Activated CD8-positive, alpha-beta memory T cell treated with anti-CD3 and anti-CD28 coated beads, Interleukin-2, amount 10 ng/mL, durations not matched to agents 7 days and 5 days (primary cell): ENCODE data around the gene RUNX2. TPM values are rescaled to one million over a fixed set of nuclear protein-coding genes. Genes with fewer than 3 reads are reported as not detected.

ENCODE experiments used
- ATAC-seq: fragments of 150-1000 bp; cut with Tn5 transposase; one replicate; pipeline ENCODE4 v1.10.0; 2021; ENCODE audit warnings: moderate library complexity
- CTCF ChIA-PET: fragments of 350-600 bp; sonication (Branson Sonifier 250); formaldehyde crosslinking; loops from one replicate; lab custom pipeline; 2021; ENCODE audit warnings: antibody characterized with exemption; lab: Charles Lee
- DNase-seq: peaks from one replicate; pipeline ENCODE4 v3.0.0-alpha.2; 2020
- H3K27ac Mint-ChIP-seq: one replicate; pipeline ENCODE4 v1.8.0; 2021; ENCODE audit warnings: mild to moderate bottlenecking, mixed read lengths
- H3K27me3 Mint-ChIP-seq: one replicate; pipeline ENCODE4 v1.8.0; 2021; ENCODE audit warnings: mixed read lengths
- H3K36me3 Mint-ChIP-seq: one replicate; pipeline ENCODE4 v1.8.0; 2021; ENCODE audit warnings: mild to moderate bottlenecking, mixed read lengths
- H3K4me1 Mint-ChIP-seq: one replicate; pipeline ENCODE4 v1.8.0; 2021; ENCODE audit warnings: mixed read lengths
- H3K4me3 Mint-ChIP-seq: one replicate; pipeline ENCODE4 v1.8.0; 2021; ENCODE audit warnings: mild to moderate bottlenecking, moderate library complexity, mixed read lengths
- H3K9me3 Mint-ChIP-seq: one replicate; pipeline ENCODE4 v1.8.0; 2022; ENCODE audit warnings: low read depth, mixed read lengths
- total RNA-seq, 2 experiments: library from RNA; stranded (reverse); gene quantifications; one replicate each; pipeline ENCODE4 v1.2.3, GENCODE V29; 2021

The RUNX2 gene
- total RNA-seq, 2 experiments from 2014 or later = 9.3 to 19.9 TPM

GRCh38 chr6:45563041-45563440, 234.9 kb downstream of the RUNX2 start:
- Mint-ChIP-seq H3K27me3 (peaks cover 5% of the 10 kb centered on the region), H3K9me3 (peaks cover 8% of the 10 kb centered on the region), H3K4me1 (peaks cover 7% of the 10 kb centered on the region), H3K36me3 (peaks cover 6% of the 10 kb centered on the region), H3K4me3 (no peak overlapping the region), H3K27ac (no peak overlapping the region)
- DNase-seq (no peak), ATAC-seq (no peak)
- CTCF ChIA-PET = interaction anchor here (0.6 to 0.7 kb wide), 2 partner anchors 14 to 16 kb away, joined by 3 read pairs; no protein-coding TSS in a partner anchor

GRCh38 chr6:45563844-45564243, 235.7 kb downstream of the RUNX2 start:
- H3K27ac Mint-ChIP-seq = no peak overlapping the region
- peaks cover 8% of the 10 kb centered on the region for H3K9me3 Mint-ChIP-seq
- peaks cover 7% of the 10 kb centered on the region for H3K4me1 Mint-ChIP-seq
- ATAC-seq = no peak
- H3K4me3 Mint-ChIP-seq = no peak overlapping the region
- CTCF ChIA-PET = no interaction called here
- no peak for DNase-seq
- peaks cover 6% of the 10 kb centered on the region for H3K36me3 Mint-ChIP-seq
- peaks cover 5% of the 10 kb centered on the region for H3K27me3 Mint-ChIP-seq

- H3K9me3 Mint-ChIP-seq = peaks cover 6% of the 10 kb centered on the region
- peaks cover 5% of the 10 kb centered on the region for H3K36me3 Mint-ChIP-seq
- H3K4me3 Mint-ChIP-seq = no peak overlapping the region
- H3K4me1 Mint-ChIP-seq = peaks cover 2% of the 10 kb centered on the region
- CTCF ChIA-PET = no interaction called here
- peaks cover 5% of the 10 kb centered on the region for H3K27me3 Mint-ChIP-seq
- DNase-seq (no peak), ATAC-seq (no peak)
- H3K27ac Mint-ChIP-seq = no peak overlapping the region
These were observed 238.8 kb downstream of the RUNX2 start for GRCh38 chr6:45566882-45567281.

GRCh38 chr6:45567879-45568278, 239.7 kb downstream of the RUNX2 start:
- ATAC-seq (no peak), DNase-seq (no peak)
- H3K36me3 Mint-ChIP-seq = peaks cover 5% of the 10 kb centered on the region
- peaks cover 7% of the 10 kb centered on the region for H3K4me1 Mint-ChIP-seq
- no peak overlapping the region for H3K4me3 Mint-ChIP-seq
- H3K27me3 Mint-ChIP-seq = peaks cover 5% of the 10 kb centered on the region
- H3K9me3 Mint-ChIP-seq = peaks cover 6% of the 10 kb centered on the region
- CTCF ChIA-PET = no interaction called here
- no peak overlapping the region for H3K27ac Mint-ChIP-seq

GRCh38 chr6:45568626-45569025, 240.5 kb downstream of the RUNX2 start:
- H3K36me3 Mint-ChIP-seq = peaks cover 5% of the 10 kb centered on the region

GRCh38 chr6:45569210-45569945, 241.2 kb downstream of the RUNX2 start:
- peaks cover 5% of the 10 kb centered on the region for H3K36me3 Mint-ChIP-seq
- no peak overlapping the region for H3K27ac Mint-ChIP-seq
- DNase-seq (no peak), ATAC-seq (no peak)
- no peak overlapping the region for H3K4me3 Mint-ChIP-seq
- H3K27me3 Mint-ChIP-seq = peaks cover 3% of the 10 kb centered on the region
- peaks cover 15% of the 10 kb centered on the region for H3K4me1 Mint-ChIP-seq
- CTCF ChIA-PET = no interaction called here
- peaks cover 6% of the 10 kb centered on the region for H3K9me3 Mint-ChIP-seq

More at GRCh38 chr6:45568626-45569025, 240.5 kb downstream of the RUNX2 start:
- no peak overlapping the region for H3K27ac Mint-ChIP-seq
- peaks cover 14% of the 10 kb centered on the region for H3K4me1 Mint-ChIP-seq
- DNase-seq = no peak
- CTCF ChIA-PET = no interaction called here
- H3K9me3 Mint-ChIP-seq = peaks cover 6% of the 10 kb centered on the region
- no peak overlapping the region for H3K4me3 Mint-ChIP-seq
- H3K27me3 Mint-ChIP-seq = peaks cover 3% of the 10 kb centered on the region
- ATAC-seq = no peak

GRCh38 chr6:45571159-45571558, 243.0 kb downstream of the RUNX2 start:
- Mint-ChIP-seq H3K27me3 (no peaks in the 10 kb centered on the region), H3K9me3 (peaks cover 3% of the 10 kb centered on the region), H3K4me3 (no peak overlapping the region), H3K4me1 (peaks cover 15% of the 10 kb centered on the region), H3K27ac (peak overlapping the region; percentile 42), H3K36me3 (no peaks in the 10 kb centered on the region)
- ATAC-seq (no peak), DNase-seq (no peak)
- CTCF ChIA-PET = interaction anchor here (0.7 to 1.2 kb wide), 2 partner anchors 15 to 64 kb away, joined by 3 to 8 read pairs; no protein-coding TSS in a partner anchor

GRCh38 chr6:45572833-45573232, 244.7 kb downstream of the RUNX2 start:
- no peak for DNase-seq

GRCh38 chr6:45574014-45574461, 245.9 kb downstream of the RUNX2 start:
- H3K4me3 Mint-ChIP-seq = no peak overlapping the region

More at GRCh38 chr6:45572833-45573232, 244.7 kb downstream of the RUNX2 start:
- H3K9me3 Mint-ChIP-seq = no peaks in the 10 kb centered on the region
- peaks cover 15% of the 10 kb centered on the region for H3K4me1 Mint-ChIP-seq
- H3K36me3 Mint-ChIP-seq = no peaks in the 10 kb centered on the region
- peak overlapping the region; percentile 69 for H3K27ac Mint-ChIP-seq
- no peaks in the 10 kb centered on the region for H3K27me3 Mint-ChIP-seq
- no peak overlapping the region for H3K4me3 Mint-ChIP-seq
- peak; percentile 66 for ATAC-seq
- CTCF ChIA-PET = interaction anchor here (1.2 to 1.6 kb wide), 2 partner anchors 9 to 1097 kb away, joined by 3 to 6 read pairs; no protein-coding TSS in a partner anchor

GRCh38 chr6:45574885-45575284, 246.8 kb downstream of the RUNX2 start:
- no peak for DNase-seq
- Mint-ChIP-seq H3K27me3 (no peaks in the 10 kb centered on the region), H3K4me1 (peaks cover 15% of the 10 kb centered on the region), H3K27ac (no peak overlapping the region), H3K9me3 (no peaks in the 10 kb centered on the region), H3K4me3 (no peak overlapping the region), H3K36me3 (no peaks in the 10 kb centered on the region)
- no peak for ATAC-seq
- CTCF ChIA-PET = no interaction called here

More at GRCh38 chr6:45574014-45574461, 245.9 kb downstream of the RUNX2 start:
- CTCF ChIA-PET = interaction anchor here (1.6 kb wide), 1 partner anchor 8 kb away, joined by 6 read pairs; no protein-coding TSS in a partner anchor
- Mint-ChIP-seq H3K27ac (no peak overlapping the region), H3K27me3 (no peaks in the 10 kb centered on the region), H3K9me3 (no peaks in the 10 kb centered on the region), H3K4me1 (peaks cover 15% of the 10 kb centered on the region), H3K36me3 (no peaks in the 10 kb centered on the region)
- ATAC-seq = no peak
- no peak for DNase-seq

GRCh38 chr6:45576648-45577624, 248.8 kb downstream of the RUNX2 start:
- peaks cover 13% of the 10 kb centered on the region for H3K4me1 Mint-ChIP-seq
- CTCF ChIA-PET = no interaction called here
- DNase-seq (no peak), ATAC-seq (no peak)
- H3K27me3 Mint-ChIP-seq = no peaks in the 10 kb centered on the region
- peaks cover 2% of the 10 kb centered on the region for H3K36me3 Mint-ChIP-seq
- H3K4me3 Mint-ChIP-seq = no peak overlapping the region
- peaks cover 2% of the 10 kb centered on the region for H3K9me3 Mint-ChIP-seq
- H3K27ac Mint-ChIP-seq = no peak overlapping the region

- Mint-ChIP-seq H3K9me3 (peaks cover 5% of the 10 kb centered on the region), H3K36me3 (peaks cover 8% of the 10 kb centered on the region), H3K4me3 (no peak overlapping the region), H3K27me3 (no peaks in the 10 kb centered on the region), H3K27ac (no peak overlapping the region), H3K4me1 (peaks cover 7% of the 10 kb centered on the region)
- no peak for DNase-seq
- no peak for ATAC-seq
- CTCF ChIA-PET = no interaction called here
These were observed 249.8 kb downstream of the RUNX2 start for GRCh38 chr6:45577836-45578504.

- Mint-ChIP-seq H3K27ac (peak overlapping the region; percentile 78), H3K9me3 (peaks cover 8% of the 10 kb centered on the region), H3K4me3 (no peak overlapping the region), H3K27me3 (no peaks in the 10 kb centered on the region), H3K36me3 (peaks cover 11% of the 10 kb centered on the region), H3K4me1 (peaks cover 47% of the 10 kb centered on the region)
- CTCF ChIA-PET = interaction anchor here (2.0 kb wide), 1 partner anchor 130 kb away, joined by 4 read pairs; no protein-coding TSS in a partner anchor
- DNase-seq (peak; percentile 52), ATAC-seq (no peak)
These were observed 256.0 kb downstream of the RUNX2 start for GRCh38 chr6:45584127-45584526.
